K562 (cell line): Measurements from ENCODE around the gene DVL3. TPM values are rescaled to one million over a fixed set of nuclear protein-coding genes. Genes with fewer than 3 reads are reported as not detected.

Source experiments
- ATF3 ChIP-seq, 2 experiments: fragments of 450-650 bp in 1 of 2; sonication (generic) in 1 of 2; formaldehyde crosslinking in 1 of 2; IDR thresholded peaks in 1 of 2; conservative IDR thresholded peaks in 1 of 2; 2 replicates each; pipeline versions ENCODE4 v1.6.1 to v1.8.1; 2016 to 2023; ENCODE audit warnings: mild to moderate bottlenecking in 2 of 2, moderate library complexity in 2 of 2, inconsistent platforms in 1 of 2, missing genetic modification reagents in 1 of 2
- BHLHE40 ChIP-seq: IDR thresholded peaks from 2 replicates; pipeline ENCODE4 v1.6.1; 2011; ENCODE audit warnings: low read length, improper control_type of control experiment
- CHD4 ChIP-seq: fragments of 200-600 bp; sonication (generic); IDR thresholded peaks from 3 replicates; pipeline ENCODE4 v1.6.1; 2012; ENCODE audit warnings: low read depth, mild to moderate bottlenecking, mixed read lengths, low read length, inconsistent platforms; ENCODE audit not compliant: insufficient read depth, insufficient replicate concordance, poor library complexity, severe bottlenecking
- CTBP1 ChIP-seq: fragments of 450-650 bp; IDR thresholded peaks from 2 replicates; pipeline ENCODE4 v1.6.1; 2016; ENCODE audit warnings: borderline replicate concordance
- CUX1 ChIP-seq: fragments of 200-800 bp; sonication (Bioruptor generic); IDR thresholded peaks from 2 replicates; pipeline ENCODE4 v1.6.1; 2016; ENCODE audit warnings: missing genetic modification characterization, missing compliant biosample characterization
- EP400 ChIP-seq: fragments of 450-650 bp; IDR thresholded peaks from 2 replicates; pipeline ENCODE4 v1.6.1; 2017; ENCODE audit warnings: antibody characterized with exemption, mild to moderate bottlenecking, moderate library complexity
- ERF ChIP-seq: fragments of 450-650 bp; formaldehyde crosslinking; IDR thresholded peaks from 2 replicates; pipeline ENCODE4 v1.4.0; 2020; ENCODE audit warnings: mild to moderate bottlenecking, mixed read lengths
- FOXP1 ChIP-seq: sonication (generic); formaldehyde crosslinking; IDR thresholded peaks from 2 replicates; pipeline ENCODE4 v1.8.0; 2022; ENCODE audit warnings: mild to moderate bottlenecking, missing genetic modification reagents
- GATAD2A ChIP-seq: fragments of 450-650 bp; IDR thresholded peaks from 2 replicates; pipeline ENCODE4 v1.6.1; 2017
- GATAD2B ChIP-seq: fragments of 450-650 bp; IDR thresholded peaks from 2 replicates; pipeline ENCODE4 v1.6.1; 2017; ENCODE audit warnings: mild to moderate bottlenecking, borderline replicate concordance
- MXI1 ChIP-seq: IDR thresholded peaks from 2 replicates; pipeline ENCODE4 v1.6.1; 2011; ENCODE audit warnings: low read depth, mild to moderate bottlenecking, improper control_type of control experiment, low read length
- NR1H2 ChIP-seq: sonication (generic); formaldehyde crosslinking; IDR thresholded peaks from 2 replicates; pipeline ENCODE4 v1.4.0; 2020; ENCODE audit warnings: mild to moderate bottlenecking, missing genetic modification reagents
- PCBP1 ChIP-seq: fragments of 200-400 bp; formaldehyde crosslinking; IDR thresholded peaks from 2 replicates; pipeline ENCODE4 v1.6.1; 2018; ENCODE audit warnings: mild to moderate bottlenecking, low read depth, low read length; ENCODE audit not compliant: poor library complexity, severe bottlenecking
- RB1 ChIP-seq: fragments of 450-650 bp; IDR thresholded peaks from 2 replicates; pipeline ENCODE4 v1.6.1; 2017; ENCODE audit warnings: low read depth, mild to moderate bottlenecking
- RNF2 ChIP-seq: sonication (generic); IDR thresholded peaks from 2 replicates; pipeline ENCODE4 v1.6.1; 2016
- SMAD1 ChIP-seq: fragments of 150-350 bp; IDR thresholded peaks from 2 replicates; pipeline ENCODE4 v1.6.1; 2014; ENCODE audit warnings: low read length, low read depth; ENCODE audit not compliant: partially characterized antibody
- SMAD4 ChIP-seq: fragments of 250-450 bp; sonication (Bioruptor Pico); conservative IDR thresholded peaks from 2 replicates; pipeline ENCODE4 v1.8.0; 2021; ENCODE audit warnings: inconsistent platforms, mild to moderate bottlenecking, moderate library complexity
- ZNF175 ChIP-seq: fragments of 200-800 bp; sonication (Bioruptor generic); IDR thresholded peaks from 2 replicates; pipeline ENCODE4 v1.6.1; 2016; ENCODE audit warnings: low read depth, mild to moderate bottlenecking, missing genetic modification characterization, missing compliant biosample characterization
- ZNF408 ChIP-seq: fragments of 250-450 bp; sonication (Bioruptor Pico); IDR thresholded peaks from 2 replicates; pipeline ENCODE4 v1.4.0; 2020; ENCODE audit warnings: low read depth, mild to moderate bottlenecking, moderate library complexity
- ZNF583 ChIP-seq: fragments of 250-450 bp; sonication (Bioruptor Pico); IDR thresholded peaks from 2 replicates; pipeline ENCODE4 v1.4.0; 2020
- polyA plus RNA-seq, 8 experiments: library from polyadenylated mRNA; depleted of rRNA in 4 of 8; stranded (reverse) in 5 of 8; unstranded in 3 of 8; fragments of >200 nt; fragmentation: Nextera tagmentation in 2 of 8; fragmentation: Illumina TruSeq in 1 of 8; extraction: Ambion mirVana in 2 of 8; extraction: Trizol in 1 of 8; gene quantifications; 2 replicates each; pipeline versions ENCODE4 v1.2.1 to v1.2.3, GENCODE V29; 2011 to 2014; ENCODE audit warnings: inconsistent platforms in 1 of 8, missing spikeins in 1 of 8
- total RNA-seq, 7 experiments: library from RNA; depleted of rRNA in 6 of 7; stranded (reverse); fragments of >200 nt in 6 of 7; fragmentation: Illumina TruSeq in 2 of 7; extraction: Trizol in 2 of 7; gene quantifications; 2 replicates each; pipeline versions ENCODE4 v1.2.1 to v1.2.3, GENCODE V29; 2011 to 2021; ENCODE audit warnings: low replicate concordance in 1 of 7
- TF ChIP-seq, protein P1 (sequence below): sonication (generic); formaldehyde crosslinking; IDR thresholded peaks from 2 replicates; pipeline ENCODE4 v1.8.0; 2022; ENCODE audit warnings: mild to moderate bottlenecking, low read depth, missing genetic modification reagents

The DVL3 gene
- total and polyA plus RNA-seq, 9 of the 15 experiments (the other 6 are each of a cell fraction or from before 2014, with no cell fraction given) = 3.1 to 57.9 (median 20.1) TPM

GRCh38 chr3:184135149-184135910 is 19.8 kb upstream of the DVL3 start, which contains the start of gene EIF2B5 (continued):
- no peak for TF ChIP-seq NR1H2 (CRISPR knock-in tag)
- TF ChIP-seq MXI1 = no peak
- TF ChIP-seq SMAD4 (CRISPR knock-in tag) = peak; percentile 35
- TF ChIP-seq RB1 = peak; percentile 82
- no peak for TF ChIP-seq PCBP1
- peak; percentile 86 for TF ChIP-seq GATAD2B
- no peak for TF ChIP-seq ZNF175 (CRISPR knock-in tag)
- 0 out of 2 replicates have a peak, but pooled peaks have one; percentile 32 for TF ChIP-seq BHLHE40
- peak; percentile 66 for TF ChIP-seq CTBP1
- no peak for TF ChIP-seq ATF3 (IDR thresholded peaks at IDR 0.05)
- 0 out of 2 replicates have a peak, but pooled peaks have one; percentile 55 for TF ChIP-seq ATF3 (CRISPR knock-in tag; conservative IDR thresholded peaks at IDR 0.05)
- TF ChIP-seq GATAD2A = peak; percentile 38; the same call in 1 of the 2 replicates
- TF ChIP-seq RNF2 = peak; percentile 70; the same call in 1 of the 2 replicates
- TF ChIP-seq ERF (CRISPR knock-in tag) = peak; percentile 75; the same call in 1 of the 2 replicates
- TF ChIP-seq FOXP1 (CRISPR knock-in tag) = peak; percentile 83; the same call in 1 of the 2 replicates
- TF ChIP-seq ZNF583 (CRISPR knock-in tag) = peak; percentile 39; the same call in 1 of the 2 replicates
- TF ChIP-seq, protein P1, sequence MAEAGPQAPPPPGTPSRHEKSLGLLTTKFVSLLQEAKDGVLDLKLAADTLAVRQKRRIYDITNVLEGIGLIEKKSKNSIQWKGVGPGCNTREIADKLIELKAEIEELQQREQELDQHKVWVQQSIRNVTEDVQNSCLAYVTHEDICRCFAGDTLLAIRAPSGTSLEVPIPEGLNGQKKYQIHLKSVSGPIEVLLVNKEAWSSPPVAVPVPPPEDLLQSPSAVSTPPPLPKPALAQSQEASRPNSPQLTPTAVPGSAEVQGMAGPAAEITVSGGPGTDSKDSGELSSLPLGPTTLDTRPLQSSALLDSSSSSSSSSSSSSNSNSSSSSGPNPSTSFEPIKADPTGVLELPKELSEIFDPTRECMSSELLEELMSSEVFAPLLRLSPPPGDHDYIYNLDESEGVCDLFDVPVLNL = no peak; the same call in 1 of the 2 replicates
- no peak for TF ChIP-seq CUX1
- TF ChIP-seq SMAD1 = peak; percentile 68
- TF ChIP-seq CHD4 = no peak
- TF ChIP-seq EP400 = peak; percentile 96
- no peak for TF ChIP-seq ZNF408
